Measurements from ENCODE around the gene RNF212. TPM values are rescaled to one million over a fixed set of nuclear protein-coding genes. Genes with fewer than 3 reads are reported as not detected.
A peak's percentile ranks its signal among the peaks of the same experiment; 100 is the strongest.
"Not testable (repeated sequence)": the region's sequence is repeated elsewhere in the genome, so short reads cannot be mapped to it uniquely, and the experiment has no call there.

RNF212 gene
- total RNA-seq, 1 donor from 2014 or later, result 3.3 TPM

DNA sequence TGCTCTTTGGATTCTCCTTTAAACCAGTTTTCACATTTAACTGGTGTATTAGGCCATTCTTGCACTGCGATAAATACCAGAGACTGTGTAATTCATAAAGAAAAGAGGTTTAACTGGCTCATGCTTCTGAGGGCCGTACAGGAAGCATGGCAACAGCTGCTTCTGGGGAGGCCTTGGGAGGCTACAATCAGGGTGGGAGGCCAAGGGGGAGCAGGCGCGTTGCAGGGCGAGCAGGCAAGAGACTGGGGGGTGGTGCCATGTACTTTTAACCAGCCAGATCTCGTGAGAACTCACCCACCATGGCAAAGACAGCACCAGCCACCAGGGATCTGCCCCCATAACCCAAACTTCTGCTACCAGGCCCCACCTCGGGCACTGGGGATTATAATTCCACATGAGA lies 38.1 kb downstream of the RNF212 start:
- no peak for DNase-seq (ENCODE audit: low spot score in 2 of 2)
- FAIRE-seq, result no peak

DNA sequence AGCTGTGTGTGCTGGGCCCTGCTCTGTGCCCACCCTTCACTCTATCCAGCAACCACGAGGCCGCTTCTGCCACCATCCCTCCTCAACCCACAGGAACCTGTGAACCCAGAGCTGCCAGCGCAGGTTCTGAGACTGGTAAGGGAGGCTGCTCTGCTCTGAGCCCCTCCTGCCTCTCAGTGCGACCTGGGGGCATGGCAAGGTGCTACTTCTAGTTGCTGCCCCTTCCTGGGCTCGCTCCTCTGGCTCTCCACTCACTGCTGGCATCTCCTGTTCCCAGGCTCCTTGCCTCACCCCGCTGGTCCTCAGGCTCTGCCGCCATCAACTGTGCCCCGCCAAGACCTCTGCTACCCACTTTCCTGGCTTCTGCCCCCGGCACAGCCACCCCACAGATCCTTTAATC lies 39.3 kb downstream of the RNF212 start:
- DNase-seq (ENCODE audit: low spot score in 2 of 2) (no peak), FAIRE-seq (no peak)

- DNase-seq (ENCODE audit: low spot score in 2 of 2) (peak; percentile 44 to 61), FAIRE-seq (no peak)
Measured at GRCh38 chr4:1072830-1073446, 40.4 kb downstream of the RNF212 start.

- no peak for FAIRE-seq
- no peak for DNase-seq (ENCODE audit: low spot score in 2 of 2)
Measured at GRCh38 chr4:1069394-1069793, 44.0 kb downstream of the RNF212 start.

GRCh38 chr4:1065732-1066131 lies 47.6 kb downstream of the RNF212 start:
- FAIRE-seq, result no peak
- DNase-seq (ENCODE audit: low spot score in 2 of 2), result no peak

DNA sequence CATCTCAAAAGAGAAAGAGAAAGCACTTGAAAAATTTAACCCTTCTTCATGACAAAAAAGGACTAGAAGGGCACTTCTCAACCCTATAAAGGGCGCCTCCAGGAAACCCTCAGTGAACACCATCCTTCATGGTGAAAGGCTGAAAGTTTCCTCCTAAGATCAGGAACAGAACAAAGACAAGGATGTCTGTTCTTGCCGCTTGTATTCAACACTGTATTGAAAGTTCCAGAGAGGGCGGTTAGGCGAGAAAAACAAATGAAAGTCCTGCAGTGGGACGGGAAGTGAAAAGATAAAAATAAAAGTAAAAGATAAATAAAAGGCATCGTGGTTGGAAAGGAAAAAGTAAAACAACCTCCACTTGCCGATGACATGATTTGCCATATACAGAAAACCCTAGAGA lies 50.9 kb downstream of the RNF212 start:
- FAIRE-seq, result no peak

DNA sequence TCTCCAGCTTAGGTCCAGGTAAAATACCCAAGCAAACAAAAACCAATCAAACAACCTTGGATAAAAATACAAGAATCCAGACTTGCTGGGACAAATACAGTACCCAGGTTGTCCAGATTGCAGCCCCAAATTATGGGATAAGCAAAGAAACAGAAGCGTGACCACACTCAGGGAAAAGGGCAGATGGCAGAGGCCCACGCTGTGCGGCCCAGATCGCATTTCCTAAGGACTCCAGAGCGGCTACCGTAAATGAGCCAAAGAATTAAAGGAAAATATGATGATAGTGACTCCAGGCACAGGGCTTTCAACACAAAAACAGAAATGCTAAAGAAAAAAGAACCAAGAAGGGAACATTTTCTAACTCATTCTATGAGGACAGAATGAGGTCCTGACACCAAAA lies 51.6 kb downstream of the RNF212 start:
- DNase-seq (ENCODE audit: low spot score in 2 of 2), result no peak
- FAIRE-seq, result no peak

More for the DNA sequence above, 50.9 kb downstream of the RNF212 start:
- no peak for DNase-seq (ENCODE audit: low spot score in 2 of 2)

DNA sequence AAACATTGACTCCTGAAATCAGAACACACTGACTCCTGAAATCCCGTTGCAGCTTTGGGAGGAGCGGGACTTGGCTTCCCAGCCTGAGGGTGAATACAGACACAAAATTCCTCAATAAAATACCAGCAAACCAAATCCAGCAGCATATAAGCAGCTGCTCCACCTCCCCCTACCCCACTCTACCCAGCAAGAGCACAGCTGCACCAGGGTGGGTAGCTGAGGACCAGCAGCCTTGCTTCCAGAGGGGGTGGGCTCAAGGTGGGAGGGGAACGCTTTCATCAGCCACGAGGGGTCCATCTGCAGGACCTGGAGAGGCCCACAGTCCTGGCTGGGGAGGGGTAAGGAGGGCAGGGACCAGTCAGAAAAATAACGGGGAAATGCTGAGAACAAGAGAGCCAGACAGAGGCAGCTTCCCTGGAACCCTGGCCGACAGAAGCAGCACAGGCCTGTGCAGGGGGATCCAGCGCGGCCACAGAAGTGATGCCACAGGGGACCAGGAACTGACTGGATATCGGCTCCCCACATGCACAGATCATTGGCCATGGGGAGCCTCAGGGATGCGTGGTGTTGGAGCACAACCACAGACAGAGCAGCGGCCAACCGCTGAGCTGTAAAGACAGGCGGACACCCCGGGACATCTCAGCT lies 52.2 kb downstream of the RNF212 start:
- FAIRE-seq, result no peak

DNA sequence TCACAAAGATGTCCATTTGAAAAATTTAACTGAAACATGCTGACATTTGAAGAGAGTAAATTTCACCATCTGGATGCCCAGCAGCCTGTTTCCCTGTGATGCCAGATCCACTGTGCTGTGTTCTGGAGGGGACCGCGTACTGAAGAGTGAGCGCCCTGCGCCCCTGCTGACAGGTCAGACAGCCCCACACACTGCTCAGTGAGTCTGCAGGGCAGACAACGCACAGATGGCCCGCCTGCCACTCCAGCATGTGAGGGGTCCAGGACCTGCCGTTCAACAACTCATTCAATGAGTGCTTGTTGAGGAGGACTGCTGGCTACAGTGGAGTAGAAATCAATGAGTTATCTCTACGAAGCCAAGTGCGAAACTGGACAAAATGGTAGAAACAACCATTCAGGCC lies 52.7 kb downstream of the RNF212 start:
- DNase-seq (ENCODE audit: low spot score in 2 of 2) (no peak), FAIRE-seq (no peak)

More for the DNA sequence above, 52.2 kb downstream of the RNF212 start:
- no peak for DNase-seq (ENCODE audit: low spot score in 2 of 2)

GRCh38 chr4:1060121-1060520 lies 53.2 kb downstream of the RNF212 start:
- no peak for DNase-seq (ENCODE audit: low spot score in 2 of 2)
- no peak for FAIRE-seq

DNA sequence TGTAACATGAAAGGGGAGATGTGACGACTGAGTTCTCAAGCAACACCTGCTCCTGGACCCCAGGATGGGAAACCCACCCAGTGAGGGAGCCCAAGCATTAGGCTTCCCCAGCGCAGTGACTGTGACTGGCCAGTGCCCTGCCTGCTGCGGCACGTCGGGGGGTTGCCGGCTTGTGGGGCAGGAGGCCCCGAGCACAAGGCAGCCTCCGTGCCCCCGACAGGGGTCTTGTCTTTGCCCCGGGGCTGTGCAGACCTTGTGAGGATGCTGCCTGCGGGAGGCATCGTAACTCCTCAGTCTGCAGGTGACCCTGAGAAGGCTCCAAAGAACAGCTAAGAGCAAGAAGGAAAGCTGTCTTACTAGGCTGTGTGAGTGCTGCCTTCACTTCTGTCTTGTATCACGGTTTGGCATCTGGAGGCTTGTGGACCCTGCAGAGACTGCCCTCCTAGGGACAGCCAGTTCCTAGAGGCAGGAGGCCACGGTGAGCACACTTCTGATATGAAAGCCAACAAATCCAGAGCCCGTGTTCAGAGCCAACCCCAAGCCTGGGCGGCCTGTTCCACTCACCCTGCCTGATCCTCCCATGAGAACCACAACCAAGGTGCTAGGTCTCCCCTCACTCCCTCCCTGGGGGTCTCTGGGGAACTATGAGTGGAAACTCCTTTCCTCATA lies 54.2 kb downstream of the RNF212 start:
- no peak for DNase-seq (ENCODE audit: low spot score in 2 of 2)
- no peak for FAIRE-seq

GRCh38 chr4:1058198-1058996 lies 55.0 kb downstream of the RNF212 start:
- no peak for DNase-seq (ENCODE audit: low spot score in 2 of 2)
- no peak for FAIRE-seq

DNA sequence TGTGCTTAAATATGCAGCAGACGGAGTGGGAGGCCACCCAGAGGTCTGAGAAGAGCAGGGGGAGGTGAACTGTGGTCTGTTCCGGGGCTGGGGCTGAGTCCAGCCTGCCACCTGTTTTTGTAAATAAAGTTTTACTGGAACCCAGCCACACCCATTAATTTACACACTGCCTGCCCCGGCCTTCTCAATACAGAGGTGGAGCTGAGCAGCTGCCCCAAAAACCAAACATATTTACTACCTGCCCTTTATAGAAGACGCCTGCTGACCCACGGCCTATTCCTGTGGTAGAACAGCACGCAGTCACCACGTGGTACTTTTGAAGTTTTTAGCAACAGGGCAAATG lies 56.0 kb downstream of the RNF212 start:
- no peak for DNase-seq (ENCODE audit: low spot score in 2 of 2)
- no peak for FAIRE-seq

DNA sequence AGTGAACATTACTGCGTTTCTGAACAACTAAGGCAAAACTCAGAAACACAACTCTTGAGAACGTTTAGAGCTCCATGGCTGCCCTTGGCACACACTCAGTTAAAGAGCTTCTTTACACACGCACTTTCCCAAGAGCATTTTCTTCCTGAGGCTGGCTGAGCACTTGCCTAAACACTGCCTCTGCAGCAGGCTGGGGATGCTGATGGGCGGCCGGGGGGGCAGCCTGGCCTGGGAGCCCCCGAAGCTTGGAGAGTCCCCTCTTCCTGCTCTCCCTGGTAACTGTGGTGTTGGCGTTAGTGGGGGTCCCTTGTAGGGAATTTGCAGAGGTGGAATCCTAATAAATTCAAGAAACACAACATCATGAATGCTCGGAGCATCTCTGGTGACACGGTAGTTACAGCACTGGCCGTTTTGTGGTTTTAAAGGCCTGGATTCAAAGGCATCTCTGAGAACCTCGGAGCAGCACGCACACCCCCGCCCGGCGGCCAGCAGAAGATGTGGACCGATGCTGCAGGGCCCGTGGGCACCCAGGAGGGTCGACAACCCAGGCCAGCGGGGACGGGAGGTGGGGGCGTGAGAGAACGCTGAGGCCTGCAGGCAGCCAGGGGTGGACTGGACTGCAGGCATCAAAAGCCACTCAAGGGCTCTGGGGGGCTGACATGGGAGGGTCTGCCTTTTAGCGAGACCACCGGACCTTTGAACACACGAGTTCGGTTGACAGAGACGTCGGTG lies 56.5 kb downstream of the RNF212 start:
- FAIRE-seq, result no peak
- DNase-seq (ENCODE audit: low spot score in 2 of 2), result no peak

DNA sequence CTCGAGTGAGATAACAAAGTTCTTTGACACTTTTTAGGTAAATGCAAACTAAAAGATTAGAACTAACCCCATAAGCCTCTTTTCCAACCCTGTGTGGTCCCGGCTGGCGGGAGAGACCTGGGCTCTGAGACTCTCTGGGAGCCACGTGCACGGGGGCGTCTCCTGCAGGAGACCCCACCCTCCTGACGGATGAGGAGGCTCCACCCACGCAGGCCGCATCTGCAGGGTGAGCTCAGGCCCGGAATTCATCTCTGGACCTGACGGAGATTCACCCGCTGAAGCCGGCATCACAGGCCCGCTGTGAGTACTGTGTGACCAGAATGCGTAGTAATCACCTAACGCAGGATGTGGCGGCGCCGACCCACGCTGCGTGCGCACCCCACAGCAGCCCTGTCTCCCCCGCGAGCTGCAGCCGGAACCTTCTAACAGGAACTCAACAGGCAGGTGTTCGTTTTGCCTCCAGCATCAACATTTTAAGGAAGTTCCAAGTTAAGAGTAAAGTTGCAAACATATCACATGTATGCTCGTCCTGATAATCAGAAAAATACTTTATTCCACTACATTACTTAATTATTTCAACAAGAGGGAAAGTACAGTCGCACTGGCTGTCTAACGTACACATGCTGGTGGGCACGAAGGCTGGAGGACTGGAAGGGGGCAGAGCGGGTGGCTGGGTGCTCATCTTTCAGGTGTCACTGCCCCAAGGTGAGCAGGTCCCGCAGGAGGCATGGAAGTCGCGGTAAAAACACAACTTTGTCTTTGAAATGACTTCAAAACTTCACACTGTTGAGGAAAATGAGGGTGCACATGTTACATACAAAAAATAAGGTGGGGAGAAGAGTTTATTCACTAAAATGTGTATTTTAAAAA lies 57.4 kb downstream of the RNF212 start:
- FAIRE-seq (no peak), DNase-seq (ENCODE audit: low spot score in 2 of 2) (no peak)

GRCh38 chr4:1055243-1055701 lies 58.1 kb downstream of the RNF212 start:
- not testable (repeated sequence) for FAIRE-seq; DNase-seq (ENCODE audit: low spot score in 2 of 2)

- not testable (repeated sequence) for DNase-seq (ENCODE audit: low spot score in 2 of 2)
Measured at GRCh38 chr4:1054696-1055242, 58.6 kb downstream of the RNF212 start.

GRCh38 chr4:1053891-1054290 lies 59.5 kb downstream of the RNF212 start:
- DNase-seq (ENCODE audit: low spot score in 2 of 2); FAIRE-seq: not testable (repeated sequence)

More at GRCh38 chr4:1054696-1055242, 58.6 kb downstream of the RNF212 start:
- FAIRE-seq, result not testable (repeated sequence)

DNA sequence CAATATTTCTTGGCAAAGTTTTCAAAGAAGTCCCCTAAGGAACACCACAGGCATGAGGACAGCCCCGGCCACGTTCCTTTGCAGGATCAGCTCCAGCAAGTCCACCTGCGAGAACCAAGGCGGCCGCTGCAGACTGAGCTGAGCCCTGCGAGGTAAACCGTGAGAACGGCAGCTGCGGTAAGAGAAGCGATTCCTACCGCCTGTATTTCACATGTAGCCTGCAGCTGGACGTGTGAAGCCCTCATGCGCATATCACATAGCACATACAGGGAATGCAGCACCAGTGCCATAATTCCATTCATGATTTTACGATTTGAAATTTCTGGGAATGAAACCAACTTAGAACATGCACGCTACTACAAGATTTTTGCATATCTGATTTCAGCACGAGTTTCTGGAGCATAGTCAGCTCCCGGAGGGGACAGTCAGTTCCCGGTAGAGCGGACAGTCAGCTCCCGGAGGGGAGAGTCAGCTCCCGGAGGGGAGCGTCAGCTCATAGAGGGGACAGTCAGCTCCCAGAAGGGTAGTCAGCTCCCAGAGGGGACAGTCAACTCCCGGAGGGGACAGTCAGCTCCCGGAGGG lies 60.2 kb downstream of the RNF212 start:
- no peak for FAIRE-seq
- DNase-seq (ENCODE audit: low spot score in 2 of 2), result no peak
